HepG2 (cell line): ENCODE data around the gene SEMA3G. TPM values are rescaled to one million over a fixed set of nuclear protein-coding genes. Genes with fewer than 3 reads are reported as not detected.

Experiments used
- CHD4 ChIP-seq: fragments of 200-600 bp; sonication (generic); IDR thresholded peaks from 2 replicates; pipeline ENCODE4 v1.7.0; 2017; ENCODE audit warnings: mild to moderate bottlenecking, low read length, borderline replicate concordance
- ELF4 ChIP-seq: sonication (generic); formaldehyde crosslinking; IDR thresholded peaks from 2 replicates; pipeline ENCODE4 v1.5.0; 2020; ENCODE audit warnings: missing genetic modification reagents, mild to moderate bottlenecking, moderate library complexity, borderline replicate concordance
- GZF1 ChIP-seq: sonication (generic); formaldehyde crosslinking; IDR thresholded peaks from 2 replicates; pipeline ENCODE4 v1.5.1; 2020; ENCODE audit warnings: mild to moderate bottlenecking, missing genetic modification reagents
- HNRNPH1 ChIP-seq: fragments of 200-400 bp; formaldehyde crosslinking; optimal IDR thresholded peaks from 2 replicates; pipeline ENCODE3; 2017; ENCODE audit warnings: mild to moderate bottlenecking, low read depth, low read length
- KDM4B ChIP-seq: sonication (generic); formaldehyde crosslinking; IDR thresholded peaks from 2 replicates; pipeline ENCODE4 v1.4.0; 2020; ENCODE audit warnings: missing genetic modification reagents
- NAIF1 ChIP-seq: sonication (generic); formaldehyde crosslinking; IDR thresholded peaks from 2 replicates; pipeline ENCODE4 v1.5.0; 2020; ENCODE audit warnings: mild to moderate bottlenecking, missing genetic modification reagents, borderline replicate concordance
- PCBP1 ChIP-seq: fragments of 200-400 bp; formaldehyde crosslinking; IDR thresholded peaks from 2 replicates; pipeline ENCODE4 v1.6.1; 2017; ENCODE audit warnings: mild to moderate bottlenecking, low read depth, low read length, borderline replicate concordance
- SIX1 ChIP-seq: sonication (generic); formaldehyde crosslinking; IDR thresholded peaks from 2 replicates; pipeline ENCODE4 v1.4.0; 2020; ENCODE audit warnings: missing genetic modification reagents, borderline replicate concordance
- SNAI1 ChIP-seq: sonication (generic); formaldehyde crosslinking; IDR thresholded peaks from 2 replicates; pipeline ENCODE4 v1.5.0; 2020; ENCODE audit warnings: mild to moderate bottlenecking, missing genetic modification reagents, borderline replicate concordance
- SOX13 ChIP-seq, 3 experiments: fragments of 450-650 bp in 1 of 3; sonication (generic) in 1 of 3; formaldehyde crosslinking in 1 of 3; IDR thresholded peaks in 2 of 3; conservative IDR thresholded peaks in 1 of 3; 2 replicates each; pipeline versions ENCODE4 v1.5.0 to v1.6.1; 2016 to 2020; ENCODE audit warnings: antibody characterized with exemption in 1 of 3, mild to moderate bottlenecking in 1 of 3, missing compliant biosample characterization in 1 of 3, missing genetic modification reagents in 1 of 3, moderate library complexity in 1 of 3
- SP2 ChIP-seq: sonication (generic); formaldehyde crosslinking; IDR thresholded peaks from 2 replicates; pipeline ENCODE4 v1.5.1; 2020; ENCODE audit warnings: mild to moderate bottlenecking, missing genetic modification reagents
- YY1 ChIP-seq: IDR thresholded peaks from 2 replicates; pipeline ENCODE4 v1.6.1; 2011; ENCODE audit warnings: low read length, low read depth, moderate library complexity, mild to moderate bottlenecking; ENCODE audit not compliant: insufficient read depth, insufficient replicate concordance
- ZFP1 ChIP-seq: IDR thresholded peaks from 2 replicates; pipeline ENCODE4 v1.6.1; 2016
- ZFP41 ChIP-seq: sonication (generic); formaldehyde crosslinking; IDR thresholded peaks from 2 replicates; pipeline ENCODE4 v1.4.0; 2020; ENCODE audit warnings: mild to moderate bottlenecking, missing genetic modification reagents, borderline replicate concordance
- ZNF256 ChIP-seq: sonication (generic); formaldehyde crosslinking; conservative IDR thresholded peaks from 2 replicates; pipeline ENCODE4 v1.4.0; 2020; ENCODE audit warnings: missing genetic modification reagents
- ZNF550 ChIP-seq: sonication (generic); formaldehyde crosslinking; IDR thresholded peaks from 2 replicates; pipeline ENCODE4 v1.4.0; 2020; ENCODE audit warnings: mild to moderate bottlenecking, missing genetic modification reagents, borderline replicate concordance
- ZNF563 ChIP-seq: sonication (generic); formaldehyde crosslinking; IDR thresholded peaks from 2 replicates; pipeline ENCODE4 v1.8.0; 2022; ENCODE audit warnings: mild to moderate bottlenecking, moderate library complexity, missing genetic modification reagents
- ZNF713 ChIP-seq: sonication (generic); formaldehyde crosslinking; IDR thresholded peaks from 2 replicates; pipeline ENCODE4 v1.4.0; 2020; ENCODE audit warnings: mild to moderate bottlenecking, missing genetic modification reagents
- ZNF883 ChIP-seq: sonication (generic); formaldehyde crosslinking; IDR thresholded peaks from 2 replicates; pipeline ENCODE4 v1.5.1; 2020; ENCODE audit warnings: mild to moderate bottlenecking, missing genetic modification reagents; ENCODE audit errors: not compliant biosample characterization
- ZSCAN25 ChIP-seq: sonication (generic); formaldehyde crosslinking; IDR thresholded peaks from 2 replicates; pipeline ENCODE4 v1.8.0; 2022; ENCODE audit warnings: mild to moderate bottlenecking, missing genetic modification reagents
- polyA plus RNA-seq, 8 experiments: library from polyadenylated mRNA; depleted of rRNA in 3 of 8; stranded (reverse) in 7 of 8; unstranded in 1 of 8; fragments of >200 nt; fragmentation: Illumina TruSeq in 4 of 8; extraction: Trizol in 4 of 8; gene quantifications; 2 replicates each; pipeline versions ENCODE4 v1.2.1 to v1.2.3, GENCODE V29; 2011 to 2016; ENCODE audit warnings: low read depth in 4 of 8, missing spikeins in 1 of 8, mixed read lengths in 1 of 8; ENCODE audit not compliant: insufficient read depth in 1 of 8
- total RNA-seq, 5 experiments: library from RNA; depleted of rRNA; stranded (reverse); fragments of >200 nt; fragmentation: Illumina TruSeq; extraction: Trizol; gene quantifications; 2 replicates each; pipeline ENCODE4 v1.2.3, GENCODE V29; 2016; ENCODE audit warnings: low read depth in 1 of 5
- TF ChIP-seq, protein P1 (sequence below): sonication (generic); formaldehyde crosslinking; IDR thresholded peaks from 2 replicates; pipeline ENCODE4 v1.8.1; 2022; ENCODE audit warnings: mild to moderate bottlenecking, missing genetic modification reagents
- TF ChIP-seq, protein P2 (sequence below): sonication (generic); formaldehyde crosslinking; IDR thresholded peaks from 2 replicates; pipeline ENCODE4 v1.4.0; 2020; ENCODE audit warnings: missing genetic modification reagents
- TF ChIP-seq, protein P3 (sequence below): IDR thresholded peaks from 2 replicates; pipeline ENCODE4 v1.6.1; 2016; ENCODE audit warnings: missing genetic modification reagents, missing compliant biosample characterization

Gene SEMA3G
- total and polyA plus RNA-seq, 2 of the 13 experiments (the other 11 are each of a cell fraction or from before 2014, with no cell fraction given) = 6.1 to 8.3 TPM

DNA sequence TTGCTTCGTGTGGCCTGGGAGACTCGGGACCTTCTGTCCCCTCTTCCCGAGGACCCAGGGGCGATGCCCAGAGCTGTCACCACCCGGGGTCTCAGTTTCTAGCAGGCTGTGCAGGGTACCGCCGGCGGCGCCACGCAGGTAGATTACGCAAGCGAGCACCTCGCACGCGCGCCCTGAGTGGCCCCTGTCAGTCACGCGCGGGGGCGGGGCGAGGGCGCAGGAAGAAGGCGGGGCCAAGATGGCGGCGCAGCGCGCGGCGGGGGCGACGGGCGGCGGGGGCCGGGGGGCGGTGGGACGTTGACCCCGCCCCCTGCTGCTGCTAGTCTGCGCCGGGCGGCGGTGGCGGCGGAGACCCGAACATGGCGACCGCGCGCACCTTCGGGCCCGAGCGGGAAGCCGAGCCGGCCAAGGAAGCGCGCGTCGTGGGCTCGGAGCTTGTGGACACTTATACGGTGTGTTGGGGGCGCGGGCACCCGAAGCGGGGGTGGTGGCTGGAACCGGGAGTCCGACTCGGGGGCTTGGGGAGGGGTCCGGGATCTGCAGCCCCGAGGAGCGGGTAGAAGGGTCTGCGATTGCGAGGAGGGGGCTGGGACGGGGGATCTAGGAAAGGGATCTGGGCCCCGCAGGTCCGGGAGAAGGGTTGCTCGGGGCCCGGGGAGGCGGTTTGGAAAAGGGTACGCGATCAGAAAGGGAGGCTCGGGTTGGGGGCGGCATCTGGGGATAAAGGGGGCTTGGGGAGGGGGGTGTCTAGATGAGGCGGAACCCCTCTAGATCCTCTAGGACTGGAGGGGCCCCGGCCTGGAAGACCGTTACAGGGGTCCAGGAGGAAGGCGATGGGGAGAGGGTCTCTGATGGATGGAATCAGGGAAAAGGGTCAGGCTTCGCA, 10.6 kb upstream of the SEMA3G start, which contains the start of gene NISCH (continued):
- no peak for TF ChIP-seq ZNF713 (CRISPR knock-in tag)
- TF ChIP-seq, protein P1, sequence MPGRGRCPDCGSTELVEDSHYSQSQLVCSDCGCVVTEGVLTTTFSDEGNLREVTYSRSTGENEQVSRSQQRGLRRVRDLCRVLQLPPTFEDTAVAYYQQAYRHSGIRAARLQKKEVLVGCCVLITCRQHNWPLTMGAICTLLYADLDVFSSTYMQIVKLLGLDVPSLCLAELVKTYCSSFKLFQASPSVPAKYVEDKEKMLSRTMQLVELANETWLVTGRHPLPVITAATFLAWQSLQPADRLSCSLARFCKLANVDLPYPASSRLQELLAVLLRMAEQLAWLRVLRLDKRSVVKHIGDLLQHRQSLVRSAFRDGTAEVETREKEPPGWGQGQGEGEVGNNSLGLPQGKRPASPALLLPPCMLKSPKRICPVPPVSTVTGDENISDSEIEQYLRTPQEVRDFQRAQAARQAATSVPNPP (CRISPR knock-in tag) = no peak
- TF ChIP-seq ZFP1 (CRISPR knock-in tag) = no peak
- no peak for TF ChIP-seq ZSCAN25 (CRISPR knock-in tag)
- TF ChIP-seq KDM4B = no peak; the same call in 1 of the 2 replicates
- TF ChIP-seq YY1 = peak; percentile 92
- no peak for TF ChIP-seq HNRNPH1
- TF ChIP-seq SP2 (CRISPR knock-in tag) = no peak
- peak; percentile 79; the same call in 1 of the 2 replicates for TF ChIP-seq ZNF563 (CRISPR knock-in tag)
- no peak for TF ChIP-seq GZF1 (CRISPR knock-in tag)
- no peak for TF ChIP-seq ZNF550 (CRISPR knock-in tag)
- TF ChIP-seq, protein P2, sequence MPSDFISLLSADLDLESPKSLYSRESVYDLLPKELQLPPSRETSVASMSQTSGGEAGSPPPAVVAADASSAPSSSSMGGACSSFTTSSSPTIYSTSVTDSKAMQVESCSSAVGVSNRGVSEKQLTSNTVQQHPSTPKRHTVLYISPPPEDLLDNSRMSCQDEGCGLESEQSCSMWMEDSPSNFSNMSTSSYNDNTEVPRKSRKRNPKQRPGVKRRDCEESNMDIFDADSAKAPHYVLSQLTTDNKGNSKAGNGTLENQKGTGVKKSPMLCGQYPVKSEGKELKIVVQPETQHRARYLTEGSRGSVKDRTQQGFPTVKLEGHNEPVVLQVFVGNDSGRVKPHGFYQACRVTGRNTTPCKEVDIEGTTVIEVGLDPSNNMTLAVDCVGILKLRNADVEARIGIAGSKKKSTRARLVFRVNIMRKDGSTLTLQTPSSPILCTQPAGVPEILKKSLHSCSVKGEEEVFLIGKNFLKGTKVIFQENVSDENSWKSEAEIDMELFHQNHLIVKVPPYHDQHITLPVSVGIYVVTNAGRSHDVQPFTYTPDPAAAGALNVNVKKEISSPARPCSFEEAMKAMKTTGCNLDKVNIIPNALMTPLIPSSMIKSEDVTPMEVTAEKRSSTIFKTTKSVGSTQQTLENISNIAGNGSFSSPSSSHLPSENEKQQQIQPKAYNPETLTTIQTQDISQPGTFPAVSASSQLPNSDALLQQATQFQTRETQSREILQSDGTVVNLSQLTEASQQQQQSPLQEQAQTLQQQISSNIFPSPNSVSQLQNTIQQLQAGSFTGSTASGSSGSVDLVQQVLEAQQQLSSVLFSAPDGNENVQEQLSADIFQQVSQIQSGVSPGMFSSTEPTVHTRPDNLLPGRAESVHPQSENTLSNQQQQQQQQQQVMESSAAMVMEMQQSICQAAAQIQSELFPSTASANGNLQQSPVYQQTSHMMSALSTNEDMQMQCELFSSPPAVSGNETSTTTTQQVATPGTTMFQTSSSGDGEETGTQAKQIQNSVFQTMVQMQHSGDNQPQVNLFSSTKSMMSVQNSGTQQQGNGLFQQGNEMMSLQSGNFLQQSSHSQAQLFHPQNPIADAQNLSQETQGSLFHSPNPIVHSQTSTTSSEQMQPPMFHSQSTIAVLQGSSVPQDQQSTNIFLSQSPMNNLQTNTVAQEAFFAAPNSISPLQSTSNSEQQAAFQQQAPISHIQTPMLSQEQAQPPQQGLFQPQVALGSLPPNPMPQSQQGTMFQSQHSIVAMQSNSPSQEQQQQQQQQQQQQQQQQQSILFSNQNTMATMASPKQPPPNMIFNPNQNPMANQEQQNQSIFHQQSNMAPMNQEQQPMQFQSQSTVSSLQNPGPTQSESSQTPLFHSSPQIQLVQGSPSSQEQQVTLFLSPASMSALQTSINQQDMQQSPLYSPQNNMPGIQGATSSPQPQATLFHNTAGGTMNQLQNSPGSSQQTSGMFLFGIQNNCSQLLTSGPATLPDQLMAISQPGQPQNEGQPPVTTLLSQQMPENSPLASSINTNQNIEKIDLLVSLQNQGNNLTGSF = no peak
- no peak; the same call in 1 of the 2 replicates for TF ChIP-seq SNAI1 (CRISPR knock-in tag)
- TF ChIP-seq, protein P3, sequence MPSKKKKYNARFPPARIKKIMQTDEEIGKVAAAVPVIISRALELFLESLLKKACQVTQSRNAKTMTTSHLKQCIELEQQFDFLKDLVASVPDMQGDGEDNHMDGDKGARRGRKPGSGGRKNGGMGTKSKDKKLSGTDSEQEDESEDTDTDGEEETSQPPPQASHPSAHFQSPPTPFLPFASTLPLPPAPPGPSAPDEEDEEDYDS (CRISPR knock-in tag) = peak; percentile 51; the same call in 1 of the 2 replicates
- TF ChIP-seq PCBP1 = no peak
- TF ChIP-seq CHD4 = no peak
- TF ChIP-seq NAIF1 (CRISPR knock-in tag) = no peak
- no peak for TF ChIP-seq SOX13 (IDR thresholded peaks at IDR 0.05)
- TF ChIP-seq SOX13 (CRISPR knock-in tag; conservative IDR thresholded peaks at IDR 0.05 in 1 of 2, IDR thresholded peaks at IDR 0.05 in 1 of 2) = peak in 1 of 2 experiments; percentile 58; a peak in 2 of 4 replicates
- no peak for TF ChIP-seq ZNF256
- TF ChIP-seq ELF4 (CRISPR knock-in tag) = no peak
- TF ChIP-seq SIX1 (CRISPR knock-in tag) = no peak
- no peak for TF ChIP-seq ZFP41 (CRISPR knock-in tag)
- TF ChIP-seq ZNF883 (CRISPR knock-in tag) = peak; percentile 23
